Measurements from ENCODE around the gene RBX1.

- TF ChIP-seq CTCF (IDR thresholded peaks at IDR 0.05) (no peak), POLR2A (IDR thresholded peaks at IDR 0.05) (no peak)
These were observed 39.4 kb upstream of the RBX1 start for GRCh38 chr22:40911772-40912171.
